IPS DF 4.7 (cell line): Measurements from ENCODE around the gene MZT2B.
"Not testable (repeated sequence)": the region's sequence is repeated elsewhere in the genome, so short reads cannot be mapped to it uniquely, and the experiment has no call there.

ENCODE experiments used
- DNase-seq: peaks from one replicate; pipeline ENCODE4 v3.0.0-alpha.2; 2013; ENCODE audit warnings: low spot score; ENCODE audit errors: extremely low read depth

Gene MZT2B

DNA sequence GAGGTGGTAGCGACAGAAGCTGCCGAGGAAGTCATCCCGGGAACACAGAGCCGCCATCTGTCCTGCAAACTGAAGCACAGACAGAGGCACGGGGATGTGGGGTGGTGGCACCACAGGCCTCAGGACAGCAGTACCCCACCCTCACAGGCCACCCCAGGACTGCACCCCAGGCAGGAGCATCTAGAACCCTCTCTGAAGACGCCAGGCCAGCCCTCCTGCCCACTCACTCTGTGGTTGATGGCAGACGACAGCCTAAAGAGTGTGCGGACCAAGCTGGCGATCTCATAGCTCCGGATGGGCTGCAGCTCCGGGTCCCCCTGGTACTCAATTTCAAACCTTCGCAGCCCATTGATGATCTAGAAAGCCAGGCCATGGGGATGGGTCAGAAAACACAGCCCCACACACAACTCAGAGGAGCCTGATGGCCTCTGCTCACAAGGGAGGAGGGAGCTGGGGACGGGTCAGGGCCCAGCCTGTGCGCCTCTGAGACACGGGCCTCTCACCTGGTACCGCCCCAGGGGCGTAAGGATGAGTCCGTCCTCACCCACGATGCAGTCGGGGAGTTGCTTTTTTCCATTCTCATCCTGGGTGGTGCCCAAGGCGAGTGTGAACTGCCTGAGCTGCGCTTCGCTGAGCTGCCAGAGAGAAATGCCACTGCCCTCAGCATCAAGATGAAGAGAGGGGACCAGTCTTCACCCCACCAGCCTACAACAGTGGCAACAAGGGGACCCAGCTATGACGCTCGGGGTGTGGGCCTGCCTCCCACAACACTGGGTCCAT lies 29.1 kb upstream of the MZT2B start:
- no peak for DNase-seq

DNA sequence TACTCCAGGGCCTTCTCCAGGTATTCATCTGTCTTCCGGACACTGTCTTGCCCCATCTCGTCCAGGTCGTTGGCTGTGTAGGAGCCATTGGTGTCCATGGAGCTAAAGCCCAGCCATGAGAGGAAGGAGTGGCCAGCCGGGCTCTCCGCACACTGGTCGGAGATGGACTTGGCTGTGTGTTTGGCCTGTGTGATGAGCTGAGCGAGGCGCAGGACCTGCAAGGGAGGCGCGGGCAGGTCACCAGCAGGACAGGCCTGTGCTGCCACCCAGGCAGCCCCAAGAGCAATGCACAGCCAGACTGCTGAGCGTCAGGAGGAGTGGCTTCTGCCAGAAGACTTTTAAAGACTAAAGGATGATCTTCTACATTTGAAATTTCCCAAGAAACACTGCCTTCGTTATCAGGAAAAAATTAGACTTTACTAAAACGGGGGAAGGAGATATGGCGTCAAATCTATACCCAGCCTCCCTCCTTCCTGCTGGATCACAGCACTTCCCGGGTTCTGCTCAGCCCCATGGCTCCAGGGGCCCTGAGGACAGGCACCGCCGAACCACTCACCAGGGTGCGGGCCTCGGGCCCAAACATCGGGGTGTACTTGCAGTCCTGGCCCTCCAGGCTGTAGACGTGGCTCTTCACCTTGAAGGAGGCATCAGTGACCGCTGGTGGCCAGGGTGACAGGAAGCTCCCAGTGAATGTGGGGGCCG lies 28.2 kb upstream of the MZT2B start:
- DNase-seq: not testable (repeated sequence)

DNA sequence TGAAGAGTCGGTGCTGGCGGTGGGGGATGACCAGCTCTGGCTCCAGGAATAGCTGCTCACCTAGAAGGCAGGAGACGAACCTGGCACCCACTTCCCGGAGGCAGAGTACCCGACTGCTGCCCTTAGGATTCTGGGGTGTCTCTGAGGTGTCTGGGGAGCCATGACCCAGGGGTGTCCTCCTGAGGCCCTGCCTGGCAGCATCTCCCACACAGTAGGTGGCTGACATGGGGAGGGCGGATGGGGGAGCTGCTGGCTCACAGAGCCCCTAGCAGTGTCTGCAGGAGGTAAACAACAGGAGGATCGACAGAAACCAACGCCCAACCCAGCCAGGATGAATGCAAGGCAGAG lies 27.7 kb upstream of the MZT2B start:
- DNase-seq: not testable (repeated sequence)

DNA sequence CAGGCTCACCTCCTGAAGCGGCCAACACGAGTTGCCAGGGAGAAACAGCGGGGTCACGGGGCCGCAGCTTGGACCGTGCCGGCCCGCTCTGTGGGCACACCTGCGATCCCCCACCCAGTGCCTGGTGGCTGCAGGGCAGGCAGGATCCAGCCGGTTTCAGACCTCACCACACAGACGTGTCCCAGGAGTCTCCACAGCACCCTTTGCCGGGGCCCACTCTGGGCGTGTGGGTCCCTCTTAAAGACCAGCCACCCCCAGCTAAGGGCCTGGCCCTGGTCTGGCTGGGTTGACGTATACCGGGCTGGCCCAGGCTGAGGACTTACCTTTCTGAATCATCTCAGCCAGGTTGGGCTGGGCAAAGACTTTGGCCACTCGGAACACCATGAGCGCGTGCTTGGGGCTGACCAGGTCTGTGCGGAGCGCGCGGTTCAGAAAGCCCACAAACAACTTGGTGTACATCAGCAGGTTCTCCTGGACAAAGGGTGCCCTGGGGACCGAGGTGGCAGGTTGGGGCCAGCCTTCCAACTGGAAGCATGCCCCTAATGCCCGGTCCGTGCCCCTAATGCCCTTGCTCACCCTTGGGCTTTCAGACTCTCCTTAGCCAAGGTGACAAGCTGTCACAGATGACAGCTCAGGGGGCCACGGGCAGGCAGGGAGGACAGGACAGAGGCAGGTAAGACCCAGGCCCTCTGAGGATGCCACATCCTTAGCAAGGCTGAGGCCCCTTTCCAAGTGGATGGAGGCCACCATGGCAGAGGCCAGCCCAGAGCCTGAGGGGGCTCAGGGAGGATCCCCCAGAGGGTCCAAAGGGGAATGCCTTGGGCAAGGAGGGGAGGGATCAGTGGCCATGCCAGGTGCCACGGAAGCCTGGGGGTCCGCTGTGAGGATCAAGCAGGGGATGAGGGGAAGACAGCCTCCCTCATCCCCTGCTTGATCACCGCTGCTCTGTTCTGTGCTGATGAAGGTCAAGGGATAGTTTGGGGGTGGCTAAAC lies 27.0 kb upstream of the MZT2B start:
- no peak for DNase-seq

DNA sequence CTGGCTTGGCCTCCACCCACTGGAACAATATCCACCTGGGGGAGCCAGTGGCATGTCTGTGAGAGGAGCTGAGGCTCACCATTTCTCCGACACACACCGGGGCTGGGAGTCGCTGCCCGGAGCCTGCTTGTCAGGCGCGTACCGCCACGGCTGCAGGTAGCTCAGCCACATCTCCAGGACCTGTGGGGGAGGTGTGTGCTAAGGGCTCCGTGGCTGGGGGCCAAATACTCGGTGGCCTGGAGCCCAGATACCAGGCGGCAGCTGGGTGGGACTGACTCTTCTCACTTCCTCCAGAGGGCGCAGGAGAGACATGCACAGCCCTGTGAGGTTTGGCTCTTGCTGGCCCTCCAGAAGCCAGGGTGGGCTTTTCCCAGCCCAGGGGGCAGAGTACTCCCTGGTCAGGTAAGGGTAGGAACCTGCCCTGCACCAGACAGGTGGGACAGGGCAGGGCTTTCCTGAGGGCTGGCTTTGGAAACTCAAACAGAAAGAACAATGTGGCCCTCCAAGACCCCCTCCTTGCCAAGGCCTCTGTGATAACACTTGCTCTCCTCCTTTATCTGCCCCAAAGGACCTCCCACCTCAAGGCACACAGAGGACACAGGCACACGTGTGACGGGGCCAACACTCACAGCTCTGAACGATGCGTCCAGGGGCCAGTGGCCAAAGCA lies 26.0 kb upstream of the MZT2B start:
- not testable (repeated sequence) for DNase-seq

DNA sequence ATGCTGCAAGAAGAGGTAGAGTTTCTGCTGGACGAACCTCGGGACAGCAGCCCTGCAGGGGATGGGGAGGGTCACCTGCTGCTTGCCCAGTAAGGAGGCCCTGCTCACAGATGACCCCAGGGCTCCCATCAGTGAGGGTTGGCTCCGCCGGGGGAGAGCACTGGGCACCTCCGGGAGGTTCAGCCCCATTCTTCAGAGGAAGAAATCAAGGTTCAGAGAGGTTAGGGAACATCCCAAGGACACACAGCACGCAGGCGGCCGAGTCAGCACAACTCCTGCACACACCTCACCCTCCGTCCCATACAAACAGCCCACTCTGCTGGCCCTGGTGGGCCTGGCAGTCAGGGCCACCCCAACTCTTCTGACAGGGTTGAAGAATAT lies 25.4 kb upstream of the MZT2B start:
- no peak for DNase-seq

DNA sequence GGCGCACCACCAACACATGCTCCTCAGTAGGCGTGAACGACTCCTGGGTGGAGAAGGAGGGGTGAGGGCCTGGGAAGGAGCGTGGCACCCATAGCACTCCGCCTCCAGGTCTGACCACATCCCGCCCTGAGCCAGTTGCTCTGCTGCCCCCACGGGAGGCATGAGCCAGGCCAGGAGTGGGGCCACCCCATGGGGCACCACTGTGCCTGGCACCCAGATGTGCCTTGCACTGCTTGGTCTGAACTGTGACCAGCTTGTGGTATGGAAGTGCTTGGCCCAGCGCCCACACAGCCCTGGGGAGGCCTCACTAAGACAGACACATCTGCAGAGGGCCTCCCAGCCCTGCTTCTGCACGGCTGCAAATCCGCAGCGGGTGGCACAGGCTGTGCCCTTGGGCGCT lies 24.7 kb upstream of the MZT2B start:
- not testable (repeated sequence) for DNase-seq

DNA sequence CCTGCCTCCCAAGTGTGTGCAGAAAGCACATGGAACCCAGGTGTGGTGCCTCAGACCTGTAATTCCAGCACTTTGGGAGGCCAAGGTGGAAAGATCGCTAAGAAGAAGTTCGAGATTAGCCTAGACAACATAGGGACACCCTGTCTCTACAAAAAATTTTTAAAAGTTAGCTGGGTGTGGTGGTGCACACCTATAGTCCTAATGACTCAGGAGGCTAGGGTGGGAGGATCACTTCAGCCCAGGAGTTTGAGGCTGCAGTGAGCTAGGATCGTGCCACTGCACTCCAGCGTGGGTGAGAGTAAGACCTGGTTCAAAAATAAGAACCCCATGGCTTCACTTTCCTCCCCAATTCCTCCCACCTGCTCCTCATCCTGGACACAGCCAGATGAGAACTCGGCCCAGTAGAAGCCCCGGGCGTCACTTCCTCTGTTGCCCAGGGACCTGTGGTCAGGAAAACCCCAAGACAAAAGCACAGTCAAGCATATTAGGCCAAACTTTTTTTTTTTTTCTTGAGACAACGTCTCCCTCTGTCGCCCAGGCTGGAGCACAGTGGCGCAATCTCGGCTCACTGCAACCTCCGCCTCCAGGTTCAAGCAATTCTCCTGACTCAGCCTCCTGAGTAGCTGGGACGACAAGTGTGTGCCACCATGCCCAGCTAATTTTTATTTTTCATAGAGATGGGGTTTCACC lies 24.1 kb upstream of the MZT2B start:
- not testable (repeated sequence) for DNase-seq

DNA sequence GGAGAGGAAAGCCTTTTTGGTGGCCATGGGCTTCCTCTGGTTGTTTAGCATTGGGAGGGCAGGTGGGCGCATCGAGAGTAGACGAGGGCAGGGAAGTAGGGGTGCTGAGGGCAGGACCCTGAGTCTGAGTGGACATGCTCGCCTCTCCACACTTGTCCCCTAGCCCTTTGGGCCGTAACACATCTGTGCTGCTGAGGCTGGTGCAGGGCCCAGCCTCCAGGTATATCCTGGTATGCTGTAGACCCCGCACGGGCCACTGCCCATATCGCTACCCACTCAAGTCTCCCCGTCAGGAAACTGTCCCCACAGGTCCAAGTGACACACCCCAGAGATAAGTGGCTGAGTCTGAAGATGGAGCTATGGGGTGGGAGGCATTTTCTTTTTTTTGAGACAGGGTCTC lies 23.4 kb upstream of the MZT2B start:
- DNase-seq: no peak

DNA sequence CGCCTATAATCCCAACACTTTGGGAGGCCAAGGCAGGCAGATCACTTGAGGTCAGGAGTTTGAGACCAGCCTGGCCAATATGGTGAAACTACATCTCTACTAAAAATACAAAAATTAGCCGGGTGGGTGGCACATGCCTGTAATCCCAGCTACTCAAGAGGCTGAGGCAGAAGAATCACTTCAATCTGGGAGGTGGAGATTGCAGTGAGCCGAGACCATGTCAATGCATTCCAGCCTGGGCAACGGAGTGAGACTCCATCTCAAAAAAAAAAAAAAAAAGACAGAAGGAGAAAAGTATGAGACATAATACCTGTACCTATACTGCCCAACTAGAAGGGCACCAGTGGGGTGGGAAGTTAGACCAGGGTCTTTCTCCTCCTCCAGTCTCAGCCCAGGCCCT lies 22.7 kb upstream of the MZT2B start:
- DNase-seq: not testable (repeated sequence)

DNA sequence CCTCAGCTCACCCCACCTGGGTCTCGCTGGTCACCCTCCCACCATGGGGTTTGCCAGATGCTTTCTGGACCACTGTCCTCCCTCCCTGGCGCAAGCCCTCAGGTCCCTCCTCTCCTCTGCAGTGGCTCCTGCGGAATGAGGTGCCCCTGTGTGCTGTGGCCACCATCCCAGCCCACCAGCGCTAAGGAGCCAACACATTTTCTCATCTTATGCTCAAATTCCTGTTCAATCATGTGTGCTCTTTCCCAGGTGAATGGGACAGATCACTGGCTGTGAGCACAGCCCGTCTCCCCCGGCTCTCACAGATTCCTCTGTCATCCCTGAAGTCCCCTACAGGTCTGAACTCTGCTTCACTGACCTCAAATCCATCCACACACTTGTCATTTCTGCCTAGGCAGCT lies 21.9 kb upstream of the MZT2B start:
- no peak for DNase-seq

DNA sequence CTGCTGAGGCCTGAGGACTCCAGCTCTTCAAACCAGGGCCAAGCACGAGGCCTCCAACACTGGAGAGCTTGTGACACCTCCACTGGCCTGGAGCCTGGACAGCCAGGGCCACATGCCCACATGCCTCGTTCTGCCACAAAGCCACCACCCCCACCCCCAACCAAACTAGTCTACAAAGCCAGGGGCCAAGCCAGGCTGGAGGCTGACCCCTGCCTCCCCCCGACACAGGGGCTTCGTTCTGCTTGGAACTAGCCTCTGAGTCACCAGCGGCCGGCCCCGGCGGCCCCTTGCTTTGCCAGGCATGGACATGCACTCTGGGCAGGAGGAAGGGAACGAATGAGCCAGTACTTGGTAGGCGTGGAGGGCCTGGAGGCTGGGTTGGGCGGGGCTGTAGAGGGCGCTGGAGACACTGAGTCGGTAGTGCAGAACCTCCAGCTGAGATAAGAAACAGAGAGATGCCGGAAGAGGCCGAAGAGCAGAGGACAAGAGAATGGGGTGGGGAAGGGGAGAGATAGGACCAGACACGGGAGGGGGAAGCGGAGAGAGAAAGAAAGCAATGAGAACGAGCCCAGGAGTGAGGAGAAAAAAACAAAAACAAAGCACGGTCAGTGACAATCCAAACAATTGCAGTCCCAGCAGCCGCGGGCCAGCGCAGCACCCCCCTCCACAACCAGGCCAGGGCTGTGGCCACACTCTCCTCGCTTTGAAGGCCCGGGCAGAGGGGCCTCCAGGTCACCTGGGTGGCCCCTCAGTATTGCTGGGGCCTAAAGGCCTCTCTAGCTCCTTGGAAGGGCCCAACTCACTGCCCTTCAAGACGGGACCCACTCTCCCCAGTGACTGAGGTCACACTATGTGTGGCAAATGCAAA lies 21.0 kb upstream of the MZT2B start:
- DNase-seq: not testable (repeated sequence)

DNA sequence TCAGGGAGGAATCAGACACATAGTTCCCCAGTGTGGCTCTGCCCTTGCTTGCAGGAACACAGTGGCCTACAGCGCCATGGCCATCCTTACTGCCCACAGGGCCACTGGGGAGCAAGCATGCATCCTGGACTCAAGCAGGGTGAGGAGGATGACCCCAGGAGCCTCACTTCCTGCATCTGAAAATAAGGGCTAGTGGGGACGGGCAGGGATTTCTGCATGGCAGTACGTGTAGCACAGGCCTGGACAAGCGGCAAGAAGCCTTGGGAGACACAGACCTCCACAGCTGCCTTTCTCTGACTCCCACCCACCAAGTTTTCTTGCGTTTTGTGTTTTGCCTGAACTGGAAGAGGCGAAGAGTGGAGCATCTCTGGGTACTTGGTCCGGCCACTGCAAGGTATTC lies 19.6 kb upstream of the MZT2B start:
- DNase-seq: not testable (repeated sequence)

DNA sequence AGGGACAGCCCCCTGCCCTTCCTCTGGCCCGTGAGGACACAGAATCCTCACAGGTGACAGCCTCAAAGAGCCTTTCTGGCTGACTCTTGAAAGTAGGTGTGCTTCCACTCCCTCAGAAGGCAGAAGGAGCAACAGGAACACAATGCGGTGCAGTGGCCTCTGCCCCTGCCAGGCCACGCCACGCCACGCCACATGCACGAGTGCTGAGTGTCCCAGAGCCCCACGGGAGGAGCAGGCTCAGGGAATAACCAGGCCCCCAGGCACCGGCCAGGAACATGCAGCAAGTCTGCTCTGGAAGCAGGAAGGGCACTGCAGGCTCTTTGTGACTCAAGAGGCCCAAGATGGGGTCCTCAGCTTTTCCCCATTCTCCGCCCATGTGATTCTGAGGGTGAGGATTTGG lies 19.1 kb upstream of the MZT2B start:
- DNase-seq: no peak

DNA sequence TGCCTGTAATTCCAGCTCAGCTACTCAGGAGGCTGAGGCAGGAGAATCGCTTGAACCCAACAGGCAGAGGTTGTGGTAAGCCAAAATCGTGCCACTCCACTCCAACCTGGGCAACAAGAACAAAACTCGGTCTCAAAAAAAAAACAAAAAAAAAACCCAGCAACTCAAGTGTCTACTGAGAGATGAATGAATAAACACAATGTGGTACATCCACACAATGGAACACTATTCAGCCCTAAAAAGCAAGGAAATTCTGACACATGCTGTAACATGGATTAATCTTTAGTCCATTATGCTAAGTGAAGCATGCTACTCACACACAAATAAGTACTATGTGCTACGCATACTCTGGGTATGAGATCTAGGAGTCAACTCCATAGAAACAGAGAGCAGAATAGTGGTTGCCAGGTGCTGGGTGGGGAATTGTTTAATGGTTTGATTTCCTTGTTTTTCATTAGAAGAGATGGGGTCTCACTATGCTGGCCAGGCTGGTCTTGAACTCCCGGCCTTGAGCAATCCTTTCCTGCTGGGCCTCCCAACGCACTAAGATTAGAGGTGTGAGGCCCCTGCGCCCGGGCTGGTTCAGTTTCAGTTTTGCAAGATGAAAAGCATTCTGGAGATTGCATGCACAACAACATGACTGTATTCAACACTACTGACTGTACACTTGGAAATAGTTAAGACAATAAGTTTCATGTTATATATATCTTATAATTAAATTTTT lies 16.6 kb upstream of the MZT2B start:
- DNase-seq: no peak

DNA sequence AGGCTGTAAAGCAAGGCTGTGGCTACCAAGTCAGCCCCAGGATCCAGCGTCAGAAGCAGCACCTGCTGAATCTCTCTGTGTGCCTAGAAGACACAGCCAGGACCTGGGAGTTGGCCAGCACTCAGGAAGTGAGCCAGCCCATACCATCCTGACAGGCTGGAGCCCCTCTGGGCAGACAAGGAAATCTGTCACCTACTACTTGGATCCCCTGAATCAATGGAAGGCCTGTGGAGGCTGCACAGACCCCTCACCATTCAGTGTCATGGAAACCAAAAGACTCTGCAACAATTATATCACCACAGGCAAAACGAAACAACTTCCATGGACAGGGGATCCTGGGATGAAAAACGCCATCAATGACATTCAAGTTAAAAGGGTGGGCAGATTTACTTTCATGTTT lies 15.5 kb upstream of the MZT2B start:
- not testable (repeated sequence) for DNase-seq

DNA sequence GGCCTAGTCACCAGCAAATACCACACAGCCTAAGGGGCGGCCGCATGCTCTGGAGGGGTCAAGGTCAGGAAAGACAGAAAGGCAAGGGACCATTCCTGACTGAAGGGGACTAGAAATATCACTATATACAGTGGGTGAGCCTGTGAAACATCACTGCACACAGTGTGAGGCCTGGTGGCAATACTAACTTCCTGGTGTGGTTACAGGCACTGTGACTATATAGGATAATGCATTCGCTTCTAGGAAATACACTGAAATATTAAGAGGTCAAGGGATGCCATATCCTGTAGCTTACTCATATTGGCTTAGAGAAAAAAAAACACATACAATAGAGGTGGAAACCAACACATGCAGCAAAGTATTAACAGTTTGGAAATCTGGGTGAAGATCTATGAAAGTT lies 12.9 kb upstream of the MZT2B start:
- not testable (repeated sequence) for DNase-seq

DNA sequence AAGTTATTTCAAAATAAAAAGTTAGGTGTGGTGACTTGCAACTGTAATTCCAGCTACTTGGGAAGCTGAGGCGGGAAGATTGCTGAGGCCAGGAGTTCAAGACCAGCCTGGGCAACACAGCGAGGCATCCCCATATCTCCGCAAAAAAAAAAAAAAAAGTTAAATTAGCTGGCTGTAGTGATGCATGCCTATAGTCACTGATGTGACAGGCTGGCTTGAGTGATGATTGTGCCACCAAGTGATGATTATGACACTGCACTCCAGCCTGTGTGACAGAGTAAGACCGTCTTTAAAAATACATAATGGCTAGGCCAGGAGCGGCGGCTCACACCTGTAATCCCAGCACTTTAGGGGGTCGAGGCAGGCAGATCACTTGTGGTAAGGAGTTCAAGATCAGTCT lies 12.2 kb upstream of the MZT2B start:
- no peak for DNase-seq

DNA sequence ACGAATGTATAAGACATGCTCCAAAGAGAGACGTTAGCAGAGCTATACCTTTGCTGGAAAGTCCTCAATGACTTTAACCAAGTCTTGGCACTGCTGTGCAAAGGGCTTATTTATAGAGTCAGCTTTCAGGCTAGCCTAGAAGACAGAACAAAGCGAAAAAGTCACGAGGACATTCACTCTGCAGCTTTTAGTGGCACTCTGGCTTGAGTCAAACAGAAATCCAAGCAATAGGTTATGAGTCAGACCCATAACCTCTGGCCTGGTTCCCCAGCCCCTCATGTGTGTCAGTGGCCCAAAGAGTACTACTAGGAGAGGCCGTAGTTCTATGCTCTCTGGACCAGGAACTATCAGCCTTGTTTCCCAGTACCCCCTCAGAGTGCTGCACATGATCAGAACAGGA lies 7.2 kb upstream of the MZT2B start:
- not testable (repeated sequence) for DNase-seq
